HEK293 (cell line): ENCODE data around the gene MED14.

Source experiments
- CTCF ChIP-seq: fragments of 450-650 bp; formaldehyde crosslinking; IDR thresholded peaks from 2 replicates; pipeline ENCODE4 v1.5.1; 2016; ENCODE audit warnings: missing biosample characterization, missing genetic modification characterization
- KLF8 ChIP-seq: fragments of 450-650 bp; formaldehyde crosslinking; IDR thresholded peaks from 2 replicates; pipeline ENCODE4 v1.5.1; 2016; ENCODE audit warnings: missing biosample characterization, missing genetic modification characterization
- MYNN ChIP-seq: fragments of 450-650 bp; formaldehyde crosslinking; IDR thresholded peaks from 2 replicates; pipeline ENCODE4 v1.5.1; 2016; ENCODE audit warnings: missing biosample characterization, missing genetic modification characterization, borderline replicate concordance
- SALL2 ChIP-seq: fragments of 450-650 bp; formaldehyde crosslinking; IDR thresholded peaks from 2 replicates; pipeline ENCODE4 v1.5.0; 2017; ENCODE audit warnings: missing biosample characterization, mild to moderate bottlenecking, missing genetic modification characterization, borderline replicate concordance
- ZNF274 ChIP-seq, 2 experiments: fragments of 200-500 bp in 1 of 2; fragments of 450-650 bp in 1 of 2; sonication (Bioruptor generic) in 1 of 2; formaldehyde crosslinking in 1 of 2; IDR thresholded peaks; 2 replicates each; pipeline versions ENCODE4 v1.5.1 to v1.6.1; 2014 to 2016; ENCODE audit warnings: borderline replicate concordance in 1 of 2, inconsistent platforms in 1 of 2, low read length in 1 of 2, missing biosample characterization in 1 of 2, missing genetic modification characterization in 1 of 2
- ZNF776 ChIP-seq: fragments of 450-650 bp; formaldehyde crosslinking; IDR thresholded peaks from 2 replicates; pipeline ENCODE4 v1.5.0; 2017; ENCODE audit warnings: missing biosample characterization, missing genetic modification characterization, borderline replicate concordance
- TF ChIP-seq, protein P1 (sequence below): fragments of 450-650 bp; formaldehyde crosslinking; IDR thresholded peaks from 2 replicates; pipeline ENCODE4 v1.5.1; 2016; ENCODE audit warnings: missing biosample characterization, missing genetic modification characterization, low read depth

DNA sequence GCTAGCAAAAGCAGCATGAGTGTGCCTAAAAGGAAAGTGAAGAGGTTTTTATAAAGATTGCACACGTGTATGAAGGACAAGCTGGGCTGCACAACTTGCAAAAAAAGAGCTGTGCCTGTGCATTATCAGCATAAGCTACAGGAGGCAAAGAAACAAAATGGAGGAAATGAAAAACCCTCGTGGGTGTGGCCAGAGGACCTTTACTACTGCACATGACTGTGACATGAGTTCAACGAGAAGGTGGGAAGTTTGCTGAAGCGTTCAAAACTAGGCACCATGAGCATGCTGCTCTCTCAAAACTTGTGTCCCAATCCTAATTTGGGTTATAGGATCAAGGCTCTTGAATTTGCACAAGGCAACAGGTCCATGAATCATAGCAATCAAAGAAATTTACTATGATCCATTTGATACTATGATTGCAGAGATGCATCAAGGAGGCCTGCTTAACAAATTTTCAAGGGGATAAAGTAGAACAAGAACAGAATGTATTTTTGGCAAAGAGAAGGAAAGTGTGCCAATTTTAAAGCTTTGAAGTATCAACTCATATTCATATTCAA, 49.9 kb downstream of the MED14 start:
- TF ChIP-seq CTCF (tag by site-specific recombination) (no peak), SALL2 (no peak), ZNF274 (IDR thresholded peaks at IDR 0.05; ENCODE audit: low read length) (no peak), ZNF274 (tag by site-specific recombination; IDR thresholded peaks at IDR 0.05; ENCODE audit: borderline replicate concordance) (no peak), KLF8 (no peak), MYNN (no peak), ZNF776 (tag by site-specific recombination) (no peak)
- TF ChIP-seq, protein P1, sequence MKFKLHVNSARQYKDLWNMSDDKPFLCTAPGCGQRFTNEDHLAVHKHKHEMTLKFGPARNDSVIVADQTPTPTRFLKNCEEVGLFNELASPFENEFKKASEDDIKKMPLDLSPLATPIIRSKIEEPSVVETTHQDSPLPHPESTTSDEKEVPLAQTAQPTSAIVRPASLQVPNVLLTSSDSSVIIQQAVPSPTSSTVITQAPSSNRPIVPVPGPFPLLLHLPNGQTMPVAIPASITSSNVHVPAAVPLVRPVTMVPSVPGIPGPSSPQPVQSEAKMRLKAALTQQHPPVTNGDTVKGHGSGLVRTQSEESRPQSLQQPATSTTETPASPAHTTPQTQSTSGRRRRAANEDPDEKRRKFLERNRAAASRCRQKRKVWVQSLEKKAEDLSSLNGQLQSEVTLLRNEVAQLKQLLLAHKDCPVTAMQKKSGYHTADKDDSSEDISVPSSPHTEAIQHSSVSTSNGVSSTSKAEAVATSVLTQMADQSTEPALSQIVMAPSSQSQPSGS = no peak
